Vagina (tissue), 2 donors: ENCODE data around the gene PMPCA.

ENCODE experiments used
- POLR2AphosphoS5 ChIP-seq, 2 donors: sonication (generic); formaldehyde crosslinking; IDR thresholded peaks; one replicate each; pipeline ENCODE4 v1.9.0; 2017; ENCODE audit warnings: antibody characterized with exemption in 2 of 2, mild to moderate bottlenecking in 2 of 2, low read depth in 1 of 2; ENCODE audit not compliant: insufficient read depth in 1 of 2
- TF ChIP-seq, protein P1 (sequence below), 3 experiments: fragments of 450-650 bp in 2 of 3; fragments of 200-600 bp in 1 of 3; sonication (generic) in 1 of 3; IDR thresholded peaks; one replicate each; pipeline ENCODE4 v1.5.1; 2017 to 2019; ENCODE audit warnings: antibody characterized with exemption in 3 of 3, mild to moderate bottlenecking in 2 of 3, moderate library complexity in 2 of 3

DNA sequence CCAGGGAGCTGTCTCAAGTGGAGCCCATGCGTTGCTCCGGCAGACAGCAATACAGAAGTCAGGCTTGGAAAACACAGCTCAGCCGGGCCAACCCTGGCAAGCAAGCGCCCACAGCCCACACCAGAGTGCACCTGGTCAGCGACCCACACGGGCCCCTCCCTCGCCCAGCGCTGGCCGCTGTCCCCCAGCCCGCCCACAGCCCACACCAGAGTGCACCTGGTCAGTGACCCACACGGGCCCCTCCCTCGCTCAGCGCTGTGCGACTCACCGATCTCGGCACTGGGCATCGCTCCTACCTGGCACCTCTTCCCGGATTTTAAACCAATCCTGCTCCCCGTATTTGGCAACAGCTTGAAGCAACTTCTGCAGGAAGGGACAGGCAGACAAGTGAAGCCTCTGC, 23.2 kb upstream of the PMPCA start:
- TF ChIP-seq, protein P1, sequence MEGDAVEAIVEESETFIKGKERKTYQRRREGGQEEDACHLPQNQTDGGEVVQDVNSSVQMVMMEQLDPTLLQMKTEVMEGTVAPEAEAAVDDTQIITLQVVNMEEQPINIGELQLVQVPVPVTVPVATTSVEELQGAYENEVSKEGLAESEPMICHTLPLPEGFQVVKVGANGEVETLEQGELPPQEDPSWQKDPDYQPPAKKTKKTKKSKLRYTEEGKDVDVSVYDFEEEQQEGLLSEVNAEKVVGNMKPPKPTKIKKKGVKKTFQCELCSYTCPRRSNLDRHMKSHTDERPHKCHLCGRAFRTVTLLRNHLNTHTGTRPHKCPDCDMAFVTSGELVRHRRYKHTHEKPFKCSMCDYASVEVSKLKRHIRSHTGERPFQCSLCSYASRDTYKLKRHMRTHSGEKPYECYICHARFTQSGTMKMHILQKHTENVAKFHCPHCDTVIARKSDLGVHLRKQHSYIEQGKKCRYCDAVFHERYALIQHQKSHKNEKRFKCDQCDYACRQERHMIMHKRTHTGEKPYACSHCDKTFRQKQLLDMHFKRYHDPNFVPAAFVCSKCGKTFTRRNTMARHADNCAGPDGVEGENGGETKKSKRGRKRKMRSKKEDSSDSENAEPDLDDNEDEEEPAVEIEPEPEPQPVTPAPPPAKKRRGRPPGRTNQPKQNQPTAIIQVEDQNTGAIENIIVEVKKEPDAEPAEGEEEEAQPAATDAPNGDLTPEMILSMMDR (IDR thresholded peaks at IDR 0.05) = no peak
- TF ChIP-seq POLR2AphosphoS5 (IDR thresholded peaks at IDR 0.05; ENCODE audit: insufficient read depth in 1 of 2, low read depth in 1 of 2) = no peak
